IMR-90 (cell line): ENCODE results near the gene DHCR7. TPM values are rescaled to one million over a fixed set of nuclear protein-coding genes. Genes with fewer than 3 reads are reported as not detected.

Experiments
- ATAC-seq: fragments of 200-7000 bp; cut with Tn5 transposase; 2 replicates; pipeline ENCODE4 v1.9.1; 2020; ENCODE audit warnings: low read depth, mild to moderate bottlenecking, moderate library complexity
- BruUV-seq: library from RNA; stranded (reverse); fragments of 400-500 nt; replicated peaks from 2 replicates; lab custom pipeline; 2021; lab: Mats Ljungman, UMichigan
- CTCF ChIA-PET: fragments of 300-600 bp; formaldehyde crosslinking; extraction: SDS; loops from one replicate; lab custom pipeline; 2021; ENCODE audit warnings: antibody characterized with exemption; lab: Yijun Ruan, JAX
- POLR2A ChIA-PET: fragments of 300-600 bp; sonication (Branson Sonifier 250); formaldehyde crosslinking; loops from one replicate; lab custom pipeline; 2022; ENCODE audit warnings: antibody characterized with exemption; ENCODE audit not compliant: unreplicated experiment; lab: Charles Lee
- DNase-seq: peaks from one replicate; pipeline ENCODE4 v3.0.0; 2013
- H2AFZ ChIP-seq: replicated peaks from 2 replicates; pipeline ENCODE3; 2013; ENCODE audit warnings: low read length, mild to moderate bottlenecking; ENCODE audit not compliant: poor library complexity
- H2AK5ac ChIP-seq: 2 replicates; pipeline ENCODE4 v1.6.1; 2013; ENCODE audit warnings: low read depth, low read length, inconsistent platforms
- H2AK9ac ChIP-seq: replicated peaks from 2 replicates; pipeline ENCODE3; 2013; ENCODE audit warnings: mild to moderate bottlenecking, low read depth, low read length, moderate library complexity; ENCODE audit not compliant: poor library complexity
- H2BK120ac ChIP-seq: 2 replicates; pipeline ENCODE4 v1.6.1; 2013; ENCODE audit warnings: low read depth, low read length, inconsistent platforms
- H2BK15ac ChIP-seq: 3 replicates; pipeline ENCODE4 v1.6.1; 2013; ENCODE audit warnings: low read depth, low read length, inconsistent platforms
- H2BK20ac ChIP-seq: 2 replicates; pipeline ENCODE4 v1.6.1; 2013; ENCODE audit warnings: low read depth, mild to moderate bottlenecking, inconsistent platforms, low read length, moderate library complexity
- H2BK5ac ChIP-seq: 2 replicates; pipeline ENCODE4 v1.6.1; 2013; ENCODE audit warnings: mild to moderate bottlenecking, low read depth, low read length, inconsistent platforms; ENCODE audit not compliant: poor library complexity, severe bottlenecking
- H3K14ac ChIP-seq: replicated peaks from 2 replicates; pipeline ENCODE4 v1.6.1; 2013; ENCODE audit warnings: low read depth, low read length, inconsistent platforms
- H3K18ac ChIP-seq: 2 replicates; pipeline ENCODE4 v1.6.1; 2013; ENCODE audit warnings: low read depth, low read length, control low read depth
- H3K23ac ChIP-seq: 2 replicates; pipeline ENCODE4 v1.6.1; 2013; ENCODE audit warnings: low read depth, low read length, inconsistent platforms
- H3K27ac ChIP-seq: 2 replicates; pipeline ENCODE4 v1.5.1; 2013; ENCODE audit warnings: mild to moderate bottlenecking, control low read depth, low read length; ENCODE audit not compliant: insufficient read depth
- H3K27me3 ChIP-seq: 2 replicates; pipeline ENCODE4 v1.6.1; 2013; ENCODE audit warnings: low read length; ENCODE audit not compliant: control insufficient read depth, insufficient read depth
- H3K36me3 ChIP-seq: 2 replicates; pipeline ENCODE4 v1.6.1; 2013; ENCODE audit warnings: low read length, mixed read lengths; ENCODE audit not compliant: control insufficient read depth, insufficient read depth
- H3K4ac ChIP-seq: 2 replicates; pipeline ENCODE4 v1.6.1; 2013; ENCODE audit warnings: low read depth, low read length, inconsistent platforms
- H3K4me1 ChIP-seq: 2 replicates; pipeline ENCODE4 v1.6.1; 2013; ENCODE audit warnings: low read length, mixed read lengths; ENCODE audit not compliant: control insufficient read depth, insufficient read depth
- H3K4me2 ChIP-seq: 2 replicates; pipeline ENCODE4 v1.6.1; 2013; ENCODE audit warnings: low read depth, mild to moderate bottlenecking, control low read depth, low read length, moderate library complexity
- H3K4me3 ChIP-seq: 2 replicates; pipeline ENCODE4 v1.5.1; 2013; ENCODE audit warnings: low read depth, mild to moderate bottlenecking, control low read depth, low read length, moderate library complexity; ENCODE audit not compliant: insufficient read depth
- H3K56ac ChIP-seq: 2 replicates; pipeline ENCODE4 v1.6.1; 2013; ENCODE audit warnings: low read length, inconsistent platforms; ENCODE audit not compliant: insufficient read depth; ENCODE audit errors: extremely low read depth
- H3K79me1 ChIP-seq, 2 experiments: 2 replicates each; pipeline ENCODE4 v1.6.1; 2013; ENCODE audit warnings: low read length in 2 of 2, inconsistent platforms in 1 of 2, low read depth in 1 of 2
- H3K9ac ChIP-seq: 2 replicates; pipeline ENCODE4 v1.6.1; 2013; ENCODE audit warnings: low read depth, low read length, control low read depth
- H3K9me1 ChIP-seq: 2 replicates; pipeline ENCODE4 v1.6.1; 2013; ENCODE audit warnings: low read length, inconsistent platforms; ENCODE audit not compliant: insufficient read depth
- H3K9me3 ChIP-seq: 2 replicates; pipeline ENCODE4 v1.6.1; 2013; ENCODE audit warnings: low read length; ENCODE audit not compliant: control insufficient read depth, insufficient read depth
- H4K20me1 ChIP-seq: 2 replicates; pipeline ENCODE4 v1.6.1; 2013; ENCODE audit warnings: low read length, inconsistent platforms; ENCODE audit not compliant: insufficient read depth
- H4K5ac ChIP-seq: 2 replicates; pipeline ENCODE4 v1.6.1; 2013; ENCODE audit warnings: mild to moderate bottlenecking, low read depth, low read length, control low read depth
- H4K8ac ChIP-seq, 2 experiments: 2 replicates each; pipeline ENCODE4 v1.6.1; 2013; ENCODE audit warnings: low read depth in 2 of 2, low read length in 2 of 2, control low read depth in 1 of 2, inconsistent platforms in 1 of 2
- H4K91ac ChIP-seq: 2 replicates; pipeline ENCODE4 v1.6.1; 2013; ENCODE audit warnings: low read depth, low read length, inconsistent platforms; ENCODE audit not compliant: insufficient read depth
- BHLHE40 ChIP-seq: fragments of 150-350 bp; IDR thresholded peaks from 2 replicates; pipeline ENCODE4 v1.6.1; 2016; ENCODE audit warnings: mild to moderate bottlenecking, low read depth, low read length
- CEBPB ChIP-seq: IDR thresholded peaks from 2 replicates; pipeline ENCODE4 v1.6.1; 2012; ENCODE audit warnings: low read depth, low read length, improper control_type of control experiment
- CHD1 ChIP-seq: IDR thresholded peaks from 2 replicates; pipeline ENCODE4 v1.6.1; 2012; ENCODE audit warnings: low read depth, low read length, improper control_type of control experiment
- CTCF ChIP-seq: conservative IDR thresholded peaks from 2 replicates; pipeline ENCODE4 v1.5.1; 2012; ENCODE audit warnings: mild to moderate bottlenecking, low read depth, low read length, improper control_type of control experiment
- ELK1 ChIP-seq: fragments of 150-350 bp; IDR thresholded peaks from 2 replicates; pipeline ENCODE4 v1.6.1; 2016; ENCODE audit warnings: low read depth, mild to moderate bottlenecking, low read length, moderate library complexity, borderline replicate concordance
- FOS ChIP-seq: fragments of 150-350 bp; IDR thresholded peaks from 2 replicates; pipeline ENCODE4 v1.6.1; 2016; ENCODE audit warnings: low read depth, low read length
- MAZ ChIP-seq: IDR thresholded peaks from 2 replicates; pipeline ENCODE4 v1.6.1; 2012; ENCODE audit warnings: low read depth, mild to moderate bottlenecking, low read length, improper control_type of control experiment, moderate library complexity, borderline replicate concordance
- MXI1 ChIP-seq: IDR thresholded peaks from 2 replicates; pipeline ENCODE4 v1.6.1; 2012; ENCODE audit warnings: low read depth, mild to moderate bottlenecking, low read length, moderate library complexity, borderline replicate concordance
- NFE2L2 ChIP-seq: fragments of 150-350 bp; IDR thresholded peaks from 2 replicates; pipeline ENCODE4 v1.6.1; 2016; ENCODE audit warnings: low read depth, mild to moderate bottlenecking, low read length
- RAD21 ChIP-seq: IDR thresholded peaks from 2 replicates; pipeline ENCODE4 v1.6.1; 2012; ENCODE audit warnings: low read length, improper control_type of control experiment
- RCOR1 ChIP-seq: IDR thresholded peaks from 2 replicates; pipeline ENCODE4 v1.6.1; 2012; ENCODE audit warnings: mild to moderate bottlenecking, low read length, improper control_type of control experiment; ENCODE audit not compliant: insufficient replicate concordance
- RFX5 ChIP-seq: IDR thresholded peaks from 2 replicates; pipeline ENCODE4 v1.8.0; 2012; ENCODE audit warnings: low read depth, mild to moderate bottlenecking, low read length, moderate library complexity
- SMC3 ChIP-seq: fragments of 150-350 bp; IDR thresholded peaks from 2 replicates; pipeline ENCODE4 v1.6.1; 2016; ENCODE audit warnings: low read depth, mild to moderate bottlenecking, antibody characterized with exemption, low read length, moderate library complexity
- USF2 ChIP-seq: fragments of 150-350 bp; IDR thresholded peaks from 2 replicates; pipeline ENCODE4 v1.6.1; 2017; ENCODE audit warnings: mild to moderate bottlenecking, antibody characterized with exemption, low read length, low read depth
- WGBS, 2 experiments: methylation state at CpG; one replicate each; pipeline versions ENCODE4 v1.1.5 to v1.1.7; 2013; ENCODE audit warnings: missing lambda C conversion rate in 2 of 2; ENCODE audit not compliant: insufficient read length in 1 of 2; ENCODE audit errors: extremely low coverage in 2 of 2; 5-methylcytosine and 5-hydroxymethylcytosine counted together
- dilution Hi-C: fragments of 300-500 bp; cut with HindIII; formaldehyde crosslinking; loops from one replicate; pipeline ENCODE4 v1.14.3; 2018; ENCODE audit warnings: low sequenced_read_pairs; ENCODE audit not compliant: unreplicated experiment
- in situ Hi-C: fragments of 300-500 bp; cut with MboI; formaldehyde crosslinking; loops from 3 replicates; pipeline ENCODE4 v1.14.3; 2019; ENCODE audit warnings: low sequenced_read_pairs, inconsistent platforms, mixed read lengths
- intact Hi-C: fragments of 100-400 bp; cut with micrococcal nuclease; formaldehyde crosslinking; loops from 2 replicates; pipeline ENCODE4 v1.10.0; 2022
- polyA plus RNA-seq, 3 experiments: library from polyadenylated mRNA; depleted of rRNA; stranded (reverse); fragments of >200 nt; gene quantifications; 2 replicates each; pipeline ENCODE4 v1.2.3, GENCODE V29; 2012; ENCODE audit warnings: low replicate concordance in 1 of 3
- total RNA-seq: library from RNA; depleted of rRNA; stranded (reverse); fragments of >200 nt; gene quantifications from 2 replicates; pipeline ENCODE4 v1.2.3, GENCODE V29; 2012

Gene DHCR7
- total and polyA plus RNA-seq, 2 of the 4 experiments (the other 2 are of a cell fraction) = 22.0 to 43.3 TPM

GRCh38 chr11:71447791-71448256 lies 369 bp downstream of the DHCR7 start:
- Histone ChIP-seq H3K4ac (peak overlapping the region; percentile 57; the same call in 1 of the 2 replicates), H3K9me1 (no peaks in the 10 kb centered on the region), H3K4me3 (peak overlapping the region; percentile 74), H4K91ac (peak overlapping the region; percentile 51; the same call in 1 of the 2 replicates), H3K9me3 (no peaks in the 10 kb centered on the region), H3K23ac (no peak overlapping the region), H3K36me3 (peaks cover 6% of the 10 kb centered on the region; the same call in 1 of the 2 replicates), H2BK20ac (no peak overlapping the region), H4K20me1 (no peaks in the 10 kb centered on the region), H3K18ac (no peak overlapping the region), H3K14ac (0 out of 2 replicates have a peak overlapping the region, but pooled peaks have one; percentile 61), H3K9ac (peak overlapping the region; percentile 45; the same call in 1 of the 2 replicates), H3K56ac (no peak overlapping the region), H3K27me3 (no peaks in the 10 kb centered on the region), H2AK9ac (peak overlapping the region; percentile 57), H2BK5ac (no peak overlapping the region), H4K8ac (peak overlapping the region; percentile 44 to 78; a peak in 2 of 4 replicates), H3K27ac (no peak overlapping the region), H2AK5ac (peak overlapping the region; percentile 75), H2AFZ (peak overlapping the region; percentile 99), H3K4me2 (peak overlapping the region; percentile 84), H2BK15ac (no peak overlapping the region), H4K5ac (0 out of 2 replicates have a peak overlapping the region, but pooled peaks have one; percentile 29), H2BK120ac (no peak overlapping the region), H3K4me1 (peaks cover 5% of the 10 kb centered on the region), H3K79me1 (peaks cover 5 to 15% of the 10 kb centered on the region in 2 experiments; a peak in 3 of 4 replicates)
- dilution Hi-C loops (no loop called here), intact Hi-C loops (no loop called here), in situ Hi-C loops (no loop called here)
- ChIA-PET CTCF (no interaction called here), POLR2A (no interaction called here)
- no peak for TF ChIP-seq NFE2L2
- no peak for TF ChIP-seq CHD1
- no peak for TF ChIP-seq RCOR1
- no peak for TF ChIP-seq SMC3
- no peak for TF ChIP-seq ELK1
- TF ChIP-seq USF2 = no peak
- no peak for TF ChIP-seq MAZ
- TF ChIP-seq MXI1 = no peak
- TF ChIP-seq CTCF = no peak
- no peak for TF ChIP-seq RFX5
- TF ChIP-seq CEBPB = no peak
- no peak for TF ChIP-seq BHLHE40
- no peak for TF ChIP-seq RAD21
- no peak for TF ChIP-seq FOS
- DNase-seq = no peak
- WGBS, 2 experiments = 3% methylated on average over 15 of the region's 31 CpGs; no CpG with 5 or more reads in 1 of the 2 experiments
- peak; percentile 31 for ATAC-seq
- BruUV-seq = no TSS peak
